Measurements from ENCODE around the gene SERPING1.

Gene SERPING1

DNA sequence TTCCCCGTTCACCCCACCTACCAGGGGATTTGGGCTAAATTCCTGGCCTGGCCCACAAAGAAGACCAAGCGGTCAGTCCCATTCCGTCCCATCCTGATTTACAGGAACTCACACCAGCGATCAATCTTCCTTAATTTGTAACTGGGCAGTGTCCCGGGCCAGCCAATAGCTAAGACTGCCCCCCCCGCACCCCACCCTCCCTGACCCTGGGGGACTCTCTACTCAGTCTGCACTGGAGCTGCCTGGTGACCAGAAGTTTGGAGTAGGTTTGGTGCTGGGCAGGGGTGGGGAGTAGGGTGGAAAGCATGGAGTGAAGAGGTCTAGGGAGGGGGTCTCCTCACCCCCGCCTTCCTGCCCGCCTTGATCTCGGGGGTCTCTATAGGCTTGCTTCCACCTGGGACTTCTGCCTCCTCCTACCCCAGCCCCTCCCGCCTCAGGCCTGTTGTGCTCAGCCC lies at the start of gene SERPING1:
Gene SERPING1 (plus strand): TSS at position 225 of the 455 bp plus-strand sequence. CDS start 586 bp downstream, outside the sequence.
- peak within 1 kb of the TSS; percentile 70 to 86 (median 76) for H3K4me2 ChIP-seq
- TF ChIP-seq Cebpa-rat (IDR thresholded peaks at IDR 0.05) = no peak
- peaks cover 11 to 30% (median 17%) of the 10 kb centered on the region in 10 experiments; a peak in 18 of 20 replicates for H3K4me1 ChIP-seq
- H3K27me3 ChIP-seq = peaks cover 0 to 12% (median 2%) of the 10 kb centered on the region in 11 experiments; a peak in 5 of 22 replicates
- H3K9me3 ChIP-seq (replicated peaks in 1 of 11) = no peaks in the 10 kb centered on the region
- H3K4me3 ChIP-seq = peak within 1 kb of the TSS; percentile 38 to 68 (median 55)
- H4K20me1 ChIP-seq = no peaks in the 10 kb centered on the region
- peak within 1 kb of the TSS in 8 of 11 experiments; percentile 35 to 71 (median 54); a peak in 15 of 22 replicates for H3K27ac ChIP-seq
- H3K9ac ChIP-seq = peak within 1 kb of the TSS; percentile 37 to 73 (median 63); a peak in 20 of 22 replicates
- H3K36me3 ChIP-seq = no peaks in the 10 kb centered on the region

DNA sequence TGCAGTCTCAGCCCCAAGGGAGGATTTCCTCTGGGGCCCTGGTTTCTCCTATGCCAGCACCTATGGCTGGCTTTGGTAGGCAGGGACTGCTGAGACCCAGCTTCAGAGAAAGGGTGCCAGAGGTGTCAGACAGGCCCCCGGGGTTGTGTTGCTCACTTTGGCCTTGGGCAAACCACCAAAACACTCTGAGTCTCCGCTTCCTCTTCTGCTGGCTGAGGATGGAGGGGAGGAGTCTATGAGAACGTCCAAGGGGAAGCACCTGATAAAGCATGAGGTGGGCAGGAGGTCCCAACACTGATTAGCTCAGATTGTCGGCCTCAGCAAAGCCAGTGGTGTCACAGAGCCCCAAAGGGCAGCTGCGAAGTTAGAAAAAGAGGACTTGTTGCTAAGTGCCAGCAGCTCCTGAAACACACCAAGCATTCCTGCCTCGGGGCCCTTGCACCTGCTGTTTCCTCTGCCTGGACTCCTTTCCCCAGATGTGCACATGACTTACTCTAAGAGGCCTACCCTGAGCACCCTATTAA lies 49.6 kb upstream of the SERPING1 start:
- peak overlapping the region in 9 of 11 experiments; percentile 5 to 63 (median 42); a peak in 11 of 22 replicates for H3K9ac ChIP-seq
- H3K27ac ChIP-seq = peak overlapping the region in 9 of 11 experiments; percentile 45 to 71 (median 58); a peak in 17 of 22 replicates
- no peak overlapping the region for H3K4me3 ChIP-seq
- H3K4me2 ChIP-seq = peak overlapping the region; percentile 66 to 82 (median 78)
- peaks cover 36 to 49% (median 40%) of the 10 kb centered on the region in 11 experiments for H3K36me3 ChIP-seq
- TF ChIP-seq Cebpa-rat (IDR thresholded peaks at IDR 0.05) = no peak
- H3K27me3 ChIP-seq = no peaks in the 10 kb centered on the region
- no peaks in the 10 kb centered on the region for H3K9me3 ChIP-seq (replicated peaks in 1 of 11)
- peaks cover 14 to 17% (median 16%) of the 10 kb centered on the region in 10 experiments for H3K4me1 ChIP-seq
- peaks cover 0 to 4% (median 0%) of the 10 kb centered on the region in 11 experiments; a peak in 1 of 22 replicates for H4K20me1 ChIP-seq

DNA sequence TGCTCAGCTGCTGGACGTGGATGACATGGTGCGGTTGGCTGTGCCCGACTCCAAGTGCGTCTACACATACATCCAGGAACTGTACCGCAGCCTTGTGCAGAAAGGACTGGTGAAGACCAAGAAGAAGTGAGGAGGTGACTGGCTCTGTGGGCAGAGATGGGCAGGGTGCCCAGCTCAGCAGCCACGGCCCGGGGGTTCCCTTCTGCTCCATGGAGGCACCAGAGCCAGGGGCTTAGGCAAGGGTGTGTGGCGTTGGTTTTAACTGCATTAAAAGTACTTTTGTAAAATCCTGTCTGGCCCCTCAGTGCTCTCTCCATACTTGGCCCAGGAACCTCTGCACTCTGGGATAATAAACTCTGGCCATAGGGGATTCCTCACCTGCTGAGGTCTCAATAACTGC lies 47.5 kb upstream of the SERPING1 start:
- no peak for TF ChIP-seq Cebpa-rat (IDR thresholded peaks at IDR 0.05)
- H3K4me1 ChIP-seq = peaks cover 14 to 17% (median 16%) of the 10 kb centered on the region in 10 experiments
- peaks cover 57 to 69% (median 61%) of the 10 kb centered on the region in 11 experiments for H3K36me3 ChIP-seq
- no peak overlapping the region for H3K9ac ChIP-seq
- H3K27me3 ChIP-seq = no peaks in the 10 kb centered on the region
- H4K20me1 ChIP-seq = peaks cover 0 to 4% (median 0%) of the 10 kb centered on the region in 11 experiments; a peak in 1 of 22 replicates
- no peaks in the 10 kb centered on the region for H3K9me3 ChIP-seq (replicated peaks in 1 of 11)
- H3K4me2 ChIP-seq = no peak overlapping the region
- no peak overlapping the region for H3K4me3 ChIP-seq
- H3K27ac ChIP-seq = no peak overlapping the region

DNA sequence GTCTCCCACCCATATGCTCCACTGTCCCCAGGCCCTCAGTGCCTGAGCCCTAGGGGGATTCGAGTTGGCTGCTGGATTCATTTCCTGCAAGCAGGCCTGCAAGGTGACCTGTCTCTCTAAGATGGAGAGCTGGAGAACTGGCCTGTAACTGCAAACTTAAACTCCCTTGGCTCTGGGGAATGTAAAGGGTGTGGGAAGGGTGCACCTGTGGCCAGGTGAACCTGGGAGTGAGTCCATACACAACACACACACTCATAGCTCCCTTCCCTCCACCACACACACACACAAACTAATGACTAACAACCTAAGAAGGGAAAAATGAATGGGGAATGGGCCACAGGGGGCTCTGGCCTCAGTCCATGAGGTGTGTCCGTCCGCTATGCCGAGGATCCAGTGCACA lies 45.5 kb upstream of the SERPING1 start:
- Histone ChIP-seq H3K27ac (no peak overlapping the region), H4K20me1 (peaks cover 0 to 4% (median 0%) of the 10 kb centered on the region in 11 experiments; a peak in 1 of 22 replicates), H3K4me2 (no peak overlapping the region), H3K4me3 (no peak overlapping the region), H3K4me1 (peaks cover 12 to 15% (median 14%) of the 10 kb centered on the region in 10 experiments), H3K36me3 (peaks cover 76 to 89% (median 81%) of the 10 kb centered on the region in 11 experiments), H3K9me3 (replicated peaks in 1 of 11) (no peaks in the 10 kb centered on the region), H3K9ac (no peak overlapping the region), H3K27me3 (no peaks in the 10 kb centered on the region)
- no peak for TF ChIP-seq Cebpa-rat (IDR thresholded peaks at IDR 0.05)

DNA sequence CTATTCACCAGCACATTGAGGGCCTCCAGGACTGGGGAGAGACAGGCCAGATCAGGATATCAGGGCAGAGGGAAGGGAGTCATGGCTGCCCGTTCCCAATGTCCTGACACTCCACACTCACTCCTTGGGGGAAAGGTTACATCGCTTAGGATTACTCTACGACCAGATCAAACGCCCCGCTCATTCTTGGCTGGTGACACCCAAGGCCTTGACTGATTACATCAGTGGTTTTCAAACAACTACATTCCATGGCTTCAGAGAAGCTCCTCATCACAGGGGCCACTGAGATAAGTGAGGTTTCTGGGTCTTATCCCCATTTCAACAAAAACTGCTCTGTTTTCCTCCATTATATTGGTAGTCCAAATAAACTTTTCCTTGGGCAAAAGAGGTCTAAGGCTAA lies 45.0 kb upstream of the SERPING1 start:
- H3K4me2 ChIP-seq = no peak overlapping the region
- H3K36me3 ChIP-seq = peaks cover 81 to 94% (median 86%) of the 10 kb centered on the region in 11 experiments
- TF ChIP-seq Cebpa-rat (IDR thresholded peaks at IDR 0.05) = no peak
- no peak overlapping the region for H3K9ac ChIP-seq
- no peak overlapping the region for H3K4me3 ChIP-seq
- peaks cover 7 to 9% (median 8%) of the 10 kb centered on the region in 10 experiments for H3K4me1 ChIP-seq
- H3K27ac ChIP-seq = no peak overlapping the region
- H3K27me3 ChIP-seq = no peaks in the 10 kb centered on the region
- no peaks in the 10 kb centered on the region for H3K9me3 ChIP-seq (replicated peaks in 1 of 11)
- peaks cover 0 to 4% (median 0%) of the 10 kb centered on the region in 11 experiments; a peak in 1 of 22 replicates for H4K20me1 ChIP-seq

DNA sequence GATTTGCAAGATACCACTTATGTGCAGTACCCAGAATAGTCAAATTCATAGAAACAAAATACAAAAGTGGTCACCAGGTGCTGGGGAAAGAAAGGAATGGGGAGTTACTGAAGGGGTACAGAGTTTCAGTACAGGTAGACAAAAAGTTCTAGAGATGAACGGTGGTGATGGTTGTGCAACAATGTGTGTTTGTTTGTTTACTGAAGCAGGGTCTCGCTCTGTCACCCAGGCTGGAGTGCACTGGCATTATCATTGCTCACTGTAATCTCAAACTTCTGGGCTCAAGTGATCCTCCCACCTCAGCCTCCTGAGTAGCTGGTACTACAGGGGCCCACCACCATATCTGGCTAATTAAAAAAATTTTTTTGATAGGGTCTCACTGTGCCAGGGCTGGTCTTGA lies 42.1 kb upstream of the SERPING1 start:
- Histone ChIP-seq H3K4me2 (no peak overlapping the region), H3K9ac (no peak overlapping the region), H3K4me1 (no peaks in the 10 kb centered on the region; a peak in 2 of 20 replicates), H3K27ac (no peak overlapping the region), H3K9me3 (replicated peaks in 1 of 11) (no peaks in the 10 kb centered on the region), H3K27me3 (no peaks in the 10 kb centered on the region), H4K20me1 (peaks cover 0 to 5% (median 0%) of the 10 kb centered on the region in 11 experiments; a peak in 3 of 22 replicates), H3K36me3 (peaks cover 89 to 100% (median 99%) of the 10 kb centered on the region in 11 experiments), H3K4me3 (no peak overlapping the region)
- no peak for TF ChIP-seq Cebpa-rat (IDR thresholded peaks at IDR 0.05)

DNA sequence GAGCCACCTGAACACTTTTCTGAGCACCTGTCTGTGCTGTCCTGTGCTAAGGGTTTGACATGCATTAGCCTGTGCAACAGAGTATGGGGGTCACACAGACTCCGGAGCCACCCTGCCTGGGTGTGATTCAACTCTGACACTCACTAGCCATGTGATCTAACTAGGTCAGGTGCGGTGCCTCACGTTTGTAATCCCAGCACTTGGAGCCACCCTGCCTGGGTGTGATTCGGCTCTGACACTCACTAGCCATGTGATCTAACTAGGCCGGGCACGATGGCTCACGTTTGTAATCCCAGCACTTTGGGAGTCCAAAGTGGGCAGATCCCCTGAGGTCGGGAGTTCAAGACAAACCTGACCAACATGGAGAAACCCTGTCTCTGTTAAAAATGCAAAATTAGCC lies 41.4 kb upstream of the SERPING1 start:
- no peak overlapping the region for H3K27ac ChIP-seq
- no peak overlapping the region for H3K4me3 ChIP-seq
- peaks cover 0 to 5% (median 0%) of the 10 kb centered on the region in 10 experiments; a peak in 2 of 20 replicates for H3K4me1 ChIP-seq
- H3K9me3 ChIP-seq (replicated peaks in 1 of 11) = no peaks in the 10 kb centered on the region
- H4K20me1 ChIP-seq = peaks cover 0 to 5% (median 0%) of the 10 kb centered on the region in 11 experiments; a peak in 5 of 22 replicates
- no peaks in the 10 kb centered on the region for H3K27me3 ChIP-seq
- no peak overlapping the region for H3K4me2 ChIP-seq
- no peak for TF ChIP-seq Cebpa-rat (IDR thresholded peaks at IDR 0.05)
- peaks cover 83 to 95% (median 93%) of the 10 kb centered on the region in 11 experiments for H3K36me3 ChIP-seq
- H3K9ac ChIP-seq = 0 out of 22 replicates have a peak overlapping the region, but pooled peaks of 1 of the 11 experiments have one; percentile 5

DNA sequence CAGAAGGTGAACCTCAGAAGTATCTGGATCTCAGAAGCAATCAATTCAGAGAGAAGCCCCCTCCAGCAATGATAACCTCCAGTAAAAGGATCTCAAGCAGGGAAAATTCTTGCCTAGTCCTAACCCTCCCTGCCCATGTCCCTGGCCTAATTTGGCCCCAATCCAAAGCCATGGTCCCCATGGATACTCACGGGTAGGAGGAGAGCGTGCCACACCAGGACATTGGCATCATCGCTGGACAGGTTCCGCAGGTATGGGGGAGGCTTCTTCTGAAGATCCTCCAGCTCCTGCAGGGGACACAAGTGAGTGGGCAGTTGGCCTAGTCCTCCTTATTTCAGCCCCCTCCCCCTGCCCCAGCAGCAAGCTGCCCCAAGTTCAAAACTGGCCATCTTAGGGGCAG lies 37.3 kb upstream of the SERPING1 start:
- Histone ChIP-seq H4K20me1 (peaks cover 0 to 22% (median 10%) of the 10 kb centered on the region in 11 experiments; a peak in 7 of 22 replicates), H3K27ac (no peak overlapping the region), H3K4me1 (peaks cover under 1 to 8% (median 3%) of the 10 kb centered on the region in 10 experiments), H3K27me3 (no peaks in the 10 kb centered on the region), H3K9ac (no peak overlapping the region), H3K4me2 (no peak overlapping the region), H3K9me3 (replicated peaks in 1 of 11) (no peaks in the 10 kb centered on the region), H3K4me3 (no peak overlapping the region), H3K36me3 (peaks cover 48 to 69% (median 53%) of the 10 kb centered on the region in 11 experiments)
- TF ChIP-seq Cebpa-rat (IDR thresholded peaks at IDR 0.05) = no peak

DNA sequence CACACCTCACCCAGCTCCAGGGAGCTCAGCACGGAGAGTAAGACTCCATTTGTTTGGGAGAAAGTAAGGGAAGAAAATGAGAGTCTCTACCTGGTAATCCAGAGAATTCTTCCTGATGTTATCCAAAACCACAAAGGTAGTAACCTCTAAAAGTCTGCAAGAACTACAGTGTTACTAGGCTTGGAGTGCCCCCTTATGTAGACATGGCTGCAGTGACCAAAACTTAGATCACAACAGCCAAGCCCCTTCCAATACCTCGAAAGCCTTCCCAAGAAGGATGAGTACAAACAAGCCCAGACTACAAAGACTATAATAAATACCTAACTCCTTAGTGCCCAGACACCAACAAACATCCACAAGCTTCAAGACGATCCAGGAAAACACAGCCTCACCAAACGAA lies 34.9 kb upstream of the SERPING1 start:
- peaks cover 24 to 45% (median 28%) of the 10 kb centered on the region in 11 experiments for H3K36me3 ChIP-seq
- H3K4me3 ChIP-seq = no peak overlapping the region
- H4K20me1 ChIP-seq = peaks cover 0 to 22% (median 10%) of the 10 kb centered on the region in 11 experiments; a peak in 7 of 22 replicates
- no peaks in the 10 kb centered on the region for H3K9me3 ChIP-seq (replicated peaks in 1 of 11)
- H3K4me1 ChIP-seq = peaks cover 16 to 27% (median 20%) of the 10 kb centered on the region in 10 experiments
- H3K9ac ChIP-seq = no peak overlapping the region
- TF ChIP-seq Cebpa-rat (IDR thresholded peaks at IDR 0.05) = no peak
- H3K4me2 ChIP-seq = no peak overlapping the region
- no peak overlapping the region for H3K27ac ChIP-seq
- H3K27me3 ChIP-seq = no peaks in the 10 kb centered on the region

All from BLaER1 treated with 17β-estradiol and CSF1 and Interleukin-3, amounts not matched to agents 10 nM and 100 nM (cell line).